GM13977 (cell line): ENCODE measurements around the gene GNAI1.
A peak's percentile ranks its signal among the peaks of the same experiment; 100 is the strongest.

Source experiments
- DNase-seq: peaks from one replicate; pipeline ENCODE4 v3.0.0; 2012; ENCODE audit warnings: low spot score
- in situ Hi-C: fragments of 300-500 bp; cut with MboI; formaldehyde crosslinking; loops from one replicate; pipeline ENCODE4 v1.12.0; 2022; ENCODE audit warnings: low sequenced_read_pairs, low pct_unique_long_range_greater_than_20kb, mixed read lengths, inconsistent platforms; ENCODE audit not compliant: unreplicated experiment
- TF ChIP-seq, protein P1 (sequence below): IDR thresholded peaks from 2 replicates; pipeline ENCODE4 v1.5.1; 2012; ENCODE audit warnings: mild to moderate bottlenecking, control low read depth; ENCODE audit not compliant: insufficient read depth; ENCODE audit errors: extremely low read depth, missing control alignments

GNAI1 gene

DNA sequence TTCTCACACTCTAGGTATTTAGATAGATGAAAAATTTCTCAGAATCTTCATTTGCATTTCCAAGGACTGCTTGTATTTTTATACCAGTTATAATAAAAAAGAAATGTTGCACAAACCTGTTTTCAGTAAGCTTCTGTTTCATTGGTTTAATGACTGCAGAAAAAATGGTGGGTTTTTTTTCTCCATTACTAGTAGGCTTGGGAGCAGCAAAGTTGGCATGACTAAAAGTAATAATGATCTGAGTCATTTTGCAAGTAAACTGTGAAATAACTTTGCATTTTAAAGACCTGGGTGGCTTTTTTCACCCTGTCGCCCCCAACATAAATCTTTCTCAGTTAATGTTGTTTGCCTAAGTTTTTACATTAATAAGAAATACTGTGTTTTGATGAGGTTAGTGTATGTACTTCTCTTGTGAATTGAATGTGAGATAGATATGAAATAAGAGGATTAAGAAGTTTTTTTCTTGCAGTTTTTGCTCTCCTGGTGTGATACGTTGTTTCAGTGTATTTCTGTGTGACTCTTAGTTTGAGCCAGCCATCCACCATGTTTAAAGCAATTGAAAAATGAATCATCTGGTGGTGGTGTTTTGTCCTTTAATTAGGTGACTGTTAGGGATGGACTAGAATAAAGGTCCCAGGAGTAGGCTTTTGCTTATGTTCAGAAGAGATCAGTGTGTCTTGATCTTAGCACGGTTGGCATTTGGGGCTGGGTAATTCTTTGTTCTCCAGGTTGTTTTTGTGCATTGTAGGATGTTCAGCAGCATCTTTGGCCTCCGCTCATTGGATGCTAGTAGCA lies 1.8 kb downstream of the GNAI1 start:
- TF ChIP-seq, protein P1, sequence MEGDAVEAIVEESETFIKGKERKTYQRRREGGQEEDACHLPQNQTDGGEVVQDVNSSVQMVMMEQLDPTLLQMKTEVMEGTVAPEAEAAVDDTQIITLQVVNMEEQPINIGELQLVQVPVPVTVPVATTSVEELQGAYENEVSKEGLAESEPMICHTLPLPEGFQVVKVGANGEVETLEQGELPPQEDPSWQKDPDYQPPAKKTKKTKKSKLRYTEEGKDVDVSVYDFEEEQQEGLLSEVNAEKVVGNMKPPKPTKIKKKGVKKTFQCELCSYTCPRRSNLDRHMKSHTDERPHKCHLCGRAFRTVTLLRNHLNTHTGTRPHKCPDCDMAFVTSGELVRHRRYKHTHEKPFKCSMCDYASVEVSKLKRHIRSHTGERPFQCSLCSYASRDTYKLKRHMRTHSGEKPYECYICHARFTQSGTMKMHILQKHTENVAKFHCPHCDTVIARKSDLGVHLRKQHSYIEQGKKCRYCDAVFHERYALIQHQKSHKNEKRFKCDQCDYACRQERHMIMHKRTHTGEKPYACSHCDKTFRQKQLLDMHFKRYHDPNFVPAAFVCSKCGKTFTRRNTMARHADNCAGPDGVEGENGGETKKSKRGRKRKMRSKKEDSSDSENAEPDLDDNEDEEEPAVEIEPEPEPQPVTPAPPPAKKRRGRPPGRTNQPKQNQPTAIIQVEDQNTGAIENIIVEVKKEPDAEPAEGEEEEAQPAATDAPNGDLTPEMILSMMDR = no peak
- peak; percentile 14 for DNase-seq
- in situ Hi-C loops = no loop called here

DNA sequence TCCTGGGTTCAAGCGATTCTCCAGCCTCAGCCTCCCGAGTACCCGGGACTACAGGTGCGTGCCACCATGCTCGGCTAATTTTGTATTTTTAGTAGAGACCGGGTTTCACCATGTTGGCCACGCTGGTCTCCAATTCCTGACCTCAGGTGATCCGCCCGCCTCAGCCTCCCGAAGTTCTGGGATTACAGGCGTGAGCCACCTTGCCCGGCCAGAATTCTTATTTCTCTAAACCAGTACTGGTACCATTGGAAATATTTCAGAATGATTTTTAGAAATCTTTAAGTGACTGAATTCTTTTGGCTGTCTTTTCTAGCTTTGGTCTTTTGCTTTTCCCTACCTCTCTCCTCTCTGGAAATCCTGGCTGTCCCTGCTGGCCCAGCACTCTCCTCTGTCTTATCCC lies 2.8 kb downstream of the GNAI1 start:
- no peak for DNase-seq
- TF ChIP-seq, protein P1 = no peak
- in situ Hi-C loops = no loop called here

DNA sequence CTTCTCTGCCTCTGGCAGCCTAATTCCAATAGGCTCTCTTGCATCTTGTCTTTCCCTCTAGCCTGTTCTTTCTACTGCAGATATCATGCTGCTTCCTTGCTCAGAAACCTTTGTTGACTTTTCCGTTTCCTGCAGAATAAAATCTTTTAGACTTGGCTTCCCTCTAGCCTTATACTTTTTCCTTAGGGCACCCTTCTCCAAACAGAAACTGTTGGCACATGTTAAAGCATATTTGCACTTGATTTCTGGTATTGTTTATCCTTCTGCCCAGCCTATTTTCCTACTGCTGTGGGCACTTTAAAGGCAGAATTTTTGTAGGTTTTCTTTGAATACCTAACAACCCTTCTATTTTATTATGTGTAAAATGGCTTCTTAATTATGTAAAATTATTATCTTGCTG lies 4.6 kb downstream of the GNAI1 start:
- TF ChIP-seq, protein P1 = no peak
- no peak for DNase-seq
- in situ Hi-C loops = no loop called here

DNA sequence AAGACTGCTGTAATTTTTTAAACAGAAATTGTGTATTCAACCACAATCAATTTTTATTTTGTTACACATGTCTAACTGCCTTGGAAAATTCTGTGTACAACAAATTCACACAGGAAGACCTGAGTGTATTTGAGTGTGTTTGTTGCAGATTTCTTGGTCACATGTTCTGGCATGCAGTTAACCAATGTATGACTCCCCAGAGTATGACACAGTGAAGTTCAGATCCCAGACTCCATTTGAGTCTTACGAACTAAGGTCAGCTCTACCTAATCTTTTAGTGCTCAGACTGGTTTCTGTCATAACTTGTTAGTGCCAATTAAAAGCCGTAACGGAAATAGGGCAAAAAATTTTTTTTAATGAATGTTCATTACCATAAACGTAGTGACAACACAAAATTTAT lies 5.8 kb downstream of the GNAI1 start:
- in situ Hi-C loops = no loop called here
- no peak for DNase-seq
- TF ChIP-seq, protein P1 = no peak

DNA sequence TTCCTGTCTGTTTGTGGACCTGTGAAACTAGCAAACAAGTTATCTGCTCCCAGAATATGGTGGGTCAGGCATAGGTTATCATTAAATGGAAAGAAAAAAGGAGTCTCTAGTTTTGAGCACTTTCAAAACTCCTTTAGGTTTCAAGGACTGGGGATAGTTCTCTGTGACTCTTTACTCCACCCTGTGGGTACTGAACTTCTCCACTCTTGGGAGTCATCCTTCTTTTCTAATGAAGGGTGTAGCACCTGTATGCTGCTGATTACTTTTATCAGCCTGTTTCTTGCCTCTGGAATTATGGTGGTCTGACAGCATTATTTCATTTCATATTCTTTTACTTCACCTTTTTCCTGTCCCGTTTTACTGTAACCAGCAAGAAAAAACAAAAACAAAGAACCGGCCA lies 6.7 kb downstream of the GNAI1 start:
- TF ChIP-seq, protein P1 = no peak
- in situ Hi-C loops = no loop called here

DNA sequence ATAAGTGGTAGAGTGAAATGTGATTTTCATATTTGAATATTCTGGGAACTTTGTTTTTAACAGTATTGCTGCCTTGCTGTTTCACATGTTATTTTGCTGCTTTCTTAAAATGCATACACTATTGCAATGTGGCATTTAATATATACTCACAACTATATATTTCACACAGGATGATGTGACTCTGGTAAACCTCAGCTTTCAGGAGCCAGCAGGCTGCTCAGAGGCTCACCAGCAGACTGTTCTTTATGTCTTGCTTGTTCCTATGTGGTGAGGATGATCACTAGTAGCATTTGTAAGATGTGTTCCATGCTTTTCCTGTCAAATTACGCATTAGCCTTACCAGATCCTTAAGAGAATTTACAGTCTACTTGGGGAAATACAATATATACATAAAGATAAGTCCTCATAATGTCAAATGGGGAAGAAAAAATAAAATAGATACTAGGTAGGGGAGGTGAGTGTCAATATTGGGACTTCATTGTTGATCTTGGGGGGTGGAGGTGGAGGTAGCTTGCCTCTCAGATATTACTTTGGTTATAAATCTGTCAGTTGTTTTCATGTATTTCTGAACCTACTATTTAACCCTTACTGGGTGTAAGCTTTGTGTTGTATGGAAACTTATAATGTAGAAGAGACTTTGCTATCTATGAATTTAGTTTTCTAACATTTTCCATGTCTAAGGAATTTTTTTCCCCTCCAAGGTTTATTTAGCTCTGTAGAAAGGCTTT lies 8.4 kb downstream of the GNAI1 start:
- TF ChIP-seq, protein P1 = no peak
- DNase-seq = no peak
- in situ Hi-C loops = no loop called here

More for the DNA sequence above, 6.7 kb downstream of the GNAI1 start:
- no peak for DNase-seq
